CD1c-positive myeloid dendritic cell (primary cell): ENCODE results near the gene CXCL6.

Source experiments
- DNase-seq: peaks from one replicate; pipeline ENCODE4 v3.0.0-alpha.2; 2016; ENCODE audit errors: extremely low spot score

Gene CXCL6

GRCh38 chr4:73836373-73837279 lies at the start of gene CXCL6:
TSS of gene CXCL6 (plus strand) at chr4:73836678. CDS start at chr4:73836751, 73 bp downstream.
- DNase-seq: peak; percentile 46

- no peak for DNase-seq
Observed at GRCh38 chr4:73788411-73788810, 48.1 kb upstream of the CXCL6 start.

GRCh38 chr4:73798842-73799241 lies 37.6 kb upstream of the CXCL6 start:
- DNase-seq: no peak

- DNase-seq: no peak
Observed at GRCh38 chr4:73800206-73800605, 36.3 kb upstream of the CXCL6 start.

GRCh38 chr4:73801692-73802091 lies 34.8 kb upstream of the CXCL6 start:
- no peak for DNase-seq

- no peak for DNase-seq
Observed at GRCh38 chr4:73803213-73803612, 33.3 kb upstream of the CXCL6 start.

- DNase-seq: no peak
Observed at GRCh38 chr4:73810191-73810590, 26.3 kb upstream of the CXCL6 start.

GRCh38 chr4:73811841-73812240 lies 24.6 kb upstream of the CXCL6 start:
- DNase-seq: no peak

GRCh38 chr4:73814679-73815078 lies 21.8 kb upstream of the CXCL6 start:
- DNase-seq: no peak

GRCh38 chr4:73815145-73815544 lies 21.3 kb upstream of the CXCL6 start:
- no peak for DNase-seq

- DNase-seq: no peak
Observed at GRCh38 chr4:73816814-73817213, 19.7 kb upstream of the CXCL6 start.

GRCh38 chr4:73817341-73817740 lies 19.1 kb upstream of the CXCL6 start:
- DNase-seq: no peak

GRCh38 chr4:73821325-73821724 lies 15.2 kb upstream of the CXCL6 start:
- no peak for DNase-seq

GRCh38 chr4:73822389-73822788 lies 14.1 kb upstream of the CXCL6 start:
- DNase-seq: no peak

GRCh38 chr4:73822812-73823504 lies 13.5 kb upstream of the CXCL6 start:
- DNase-seq: no peak

GRCh38 chr4:73823760-73824159 lies 12.7 kb upstream of the CXCL6 start:
- DNase-seq: no peak

GRCh38 chr4:73828956-73829355 lies 7.5 kb upstream of the CXCL6 start:
- DNase-seq: no peak

- DNase-seq: no peak
Observed at GRCh38 chr4:73831569-73831968, 4.9 kb upstream of the CXCL6 start.

GRCh38 chr4:73832651-73833237 lies 3.7 kb upstream of the CXCL6 start:
- no peak for DNase-seq

- no peak for DNase-seq
Observed at GRCh38 chr4:73839071-73839470, 2.6 kb downstream of the CXCL6 start.

- DNase-seq: no peak
Observed at GRCh38 chr4:73839715-73840114, 3.2 kb downstream of the CXCL6 start.

- no peak for DNase-seq
Observed at GRCh38 chr4:73841243-73841925, 4.9 kb downstream of the CXCL6 start.
